Measurements from ENCODE around the gene HECW1.

Gene HECW1

GRCh38 chr7:43137811-43138210 lies 25.4 kb downstream of the HECW1 start:
- ChIA-PET POLR2A (no interaction called here), CTCF (no interaction called here)
- H3K27ac ChIP-seq (ENCODE audit: extremely low read depth, low read depth, low read length): no peak overlapping the region

GRCh38 chr7:43138710-43139109 lies 26.3 kb downstream of the HECW1 start:
- TF ChIP-seq ZNF394 (tag by site-specific recombination; IDR thresholded peaks at IDR 0.05; ENCODE audit: borderline replicate concordance) (no peak), ZNF16 (tag by site-specific recombination; IDR thresholded peaks at IDR 0.05; ENCODE audit: low read depth) (no peak), ZNF239 (tag by site-specific recombination; IDR thresholded peaks at IDR 0.05) (peak; percentile 65; the same call in 1 of the 2 replicates)
- H3K4me1 ChIP-seq (ENCODE audit: control insufficient read depth, insufficient read depth, low read length): no peaks in the 10 kb centered on the region
- ChIA-PET POLR2A (no interaction called here), CTCF (interaction anchor here (0.5 to 1.7 kb wide), 4 partner anchors 31 to 262 kb away, joined by 3 to 6 read pairs (median 4); no protein-coding TSS in a partner anchor)
- H3K9me3 ChIP-seq (ENCODE audit: control insufficient read depth, insufficient read depth, low read depth, low read length): no peaks in the 10 kb centered on the region
- no peak overlapping the region for H3K4me3 ChIP-seq (ENCODE audit: low read depth, low read length)
- no peaks in the 10 kb centered on the region for H3K36me3 ChIP-seq (ENCODE audit: control insufficient read depth in 2 of 2, insufficient read depth in 1 of 2, low read length in 2 of 2)
- no peak overlapping the region for H3K27ac ChIP-seq (ENCODE audit: extremely low read depth, low read depth, low read length)

More at GRCh38 chr7:43137811-43138210, 25.4 kb downstream of the HECW1 start:
- no peaks in the 10 kb centered on the region for H3K4me1 ChIP-seq (ENCODE audit: control insufficient read depth, insufficient read depth, low read length)
- H3K4me3 ChIP-seq (ENCODE audit: low read depth, low read length): no peak overlapping the region
- no peaks in the 10 kb centered on the region for H3K36me3 ChIP-seq (ENCODE audit: control insufficient read depth in 2 of 2, insufficient read depth in 1 of 2, low read length in 2 of 2)
- no peaks in the 10 kb centered on the region for H3K9me3 ChIP-seq (ENCODE audit: control insufficient read depth, insufficient read depth, low read depth, low read length)
- TF ChIP-seq ZSCAN23 (tag by site-specific recombination; IDR thresholded peaks at IDR 0.05) (no peak), MYNN (tag by site-specific recombination; IDR thresholded peaks at IDR 0.05; ENCODE audit: borderline replicate concordance) (no peak), ZNF280C (tag by site-specific recombination; IDR thresholded peaks at IDR 0.05) (no peak), ZNF16 (tag by site-specific recombination; IDR thresholded peaks at IDR 0.05; ENCODE audit: low read depth) (no peak), OSR2 (tag by site-specific recombination; IDR thresholded peaks at IDR 0.05) (no peak), ZNF791 (tag by site-specific recombination; IDR thresholded peaks at IDR 0.05) (no peak), ZNF354C (tag by site-specific recombination; IDR thresholded peaks at IDR 0.05; ENCODE audit: borderline replicate concordance, low read depth) (no peak), ZBTB6 (tag by site-specific recombination; IDR thresholded peaks at IDR 0.05) (no peak), ZNF529 (tag by site-specific recombination; IDR thresholded peaks at IDR 0.05; ENCODE audit: insufficient replicate concordance) (no peak), ZNF211 (tag by site-specific recombination; IDR thresholded peaks at IDR 0.05; ENCODE audit: low read depth) (no peak), ZEB2 (tag by site-specific recombination; IDR thresholded peaks at IDR 0.05) (no peak), ZNF585B (tag by site-specific recombination; IDR thresholded peaks at IDR 0.05) (no peak), PRDM1 (tag by site-specific recombination; IDR thresholded peaks at IDR 0.05) (no peak), HOXC10 (CRISPR knock-in tag; IDR thresholded peaks at IDR 0.05) (no peak), ZBTB26 (tag by site-specific recombination; optimal IDR thresholded peaks at IDR 0.05) (no peak), ZNF660 (tag by site-specific recombination; IDR thresholded peaks at IDR 0.05) (no peak)

GRCh38 chr7:43139137-43139536 lies 26.7 kb downstream of the HECW1 start:
- no peaks in the 10 kb centered on the region for H3K4me1 ChIP-seq (ENCODE audit: control insufficient read depth, insufficient read depth, low read length)
- no peaks in the 10 kb centered on the region for H3K36me3 ChIP-seq (ENCODE audit: control insufficient read depth in 2 of 2, insufficient read depth in 1 of 2, low read length in 2 of 2)
- CTCF ChIA-PET: interaction anchor here (0.5 to 1.7 kb wide), 4 partner anchors 31 to 263 kb away, joined by 3 to 6 read pairs (median 4); no protein-coding TSS in a partner anchor
- no peak overlapping the region for H3K27ac ChIP-seq (ENCODE audit: extremely low read depth, low read depth, low read length)
- POLR2A ChIA-PET: no interaction called here
- no peaks in the 10 kb centered on the region for H3K9me3 ChIP-seq (ENCODE audit: control insufficient read depth, insufficient read depth, low read depth, low read length)
- TF ChIP-seq GLIS1 (tag by site-specific recombination; IDR thresholded peaks at IDR 0.05) (peak; percentile 66), ZNF26 (tag by site-specific recombination; IDR thresholded peaks at IDR 0.05) (no peak)
- H3K4me3 ChIP-seq (ENCODE audit: low read depth, low read length): no peak overlapping the region
